H1 (cell line): ENCODE results near the gene UBE2G2. TPM values are rescaled to one million over a fixed set of nuclear protein-coding genes. Genes with fewer than 3 reads are reported as not detected.

ENCODE experiments used
- CTCF ChIA-PET: fragments of 300-600 bp; sonication (Branson Sonifier 250); formaldehyde crosslinking; loops from one replicate; lab custom pipeline; 2021; ENCODE audit not compliant: partially characterized antibody; lab: Charles Lee
- POLR2A ChIA-PET: fragments of 300-600 bp; sonication (Branson Sonifier 250); formaldehyde crosslinking; loops from one replicate; lab custom pipeline; 2021; ENCODE audit warnings: inconsistent platforms; ENCODE audit not compliant: partially characterized antibody; lab: Charles Lee
- DNase-seq, 2 experiments: peaks; one replicate each; pipeline versions ENCODE4 v3.0.0 to v3.0.0-alpha.2; 2010 to 2022; ENCODE audit warnings: low spot score in 2 of 2, low read depth in 1 of 2, mixed read lengths in 1 of 2
- FAIRE-seq: peaks from 2 replicates; lab custom pipeline; 2011; peaks lifted over from hg19 to GRCh38; lab: Jason Lieb, UNC
- H2AFZ ChIP-seq: 2 replicates; pipeline ENCODE4 v1.8.1; 2012; ENCODE audit warnings: low read length, inconsistent platforms
- H2AK5ac ChIP-seq: 2 replicates; pipeline ENCODE4 v1.6.1; 2013; ENCODE audit warnings: low read depth, low read length
- H2BK120ac ChIP-seq: replicated peaks from 2 replicates; pipeline ENCODE3; 2013; ENCODE audit warnings: low read depth, low read length, inconsistent platforms
- H2BK12ac ChIP-seq: 2 replicates; pipeline ENCODE4 v1.6.1; 2013; ENCODE audit warnings: low read depth, low read length
- H2BK15ac ChIP-seq: 2 replicates; pipeline ENCODE4 v1.6.1; 2013; ENCODE audit warnings: low read length
- H2BK20ac ChIP-seq: 2 replicates; pipeline ENCODE4 v1.6.1; 2013; ENCODE audit warnings: low read length
- H2BK5ac ChIP-seq: 2 replicates; pipeline ENCODE4 v1.6.1; 2013; ENCODE audit warnings: low read depth, low read length
- H3K14ac ChIP-seq: 2 replicates; pipeline ENCODE4 v1.6.1; 2013; ENCODE audit warnings: inconsistent platforms; ENCODE audit not compliant: insufficient read length
- H3K18ac ChIP-seq: 2 replicates; pipeline ENCODE4 v1.6.1; 2013; ENCODE audit warnings: low read length; ENCODE audit errors: extremely low read depth
- H3K23ac ChIP-seq: 2 replicates; pipeline ENCODE4 v1.6.1; 2013; ENCODE audit warnings: inconsistent platforms; ENCODE audit not compliant: insufficient read length
- H3K23me2 ChIP-seq: 2 replicates; pipeline ENCODE4 v1.6.1; 2013; ENCODE audit warnings: low read depth, low read length
- H3K27ac ChIP-seq: 2 replicates; pipeline ENCODE4 v1.6.1; 2011; ENCODE audit warnings: low read depth, low read length, inconsistent platforms
- H3K27me3 ChIP-seq, 4 experiments: replicated peaks in 1 of 4; 1 replicate in 1 of 4; 2 replicates in 3 of 4; pipeline versions ENCODE4 v1.6.1 to v1.8.1; 2011 to 2013; ENCODE audit warnings: low read length in 3 of 4, mild to moderate bottlenecking in 3 of 4, inconsistent platforms in 2 of 4, mixed read lengths in 2 of 4, moderate library complexity in 1 of 4; ENCODE audit not compliant: control insufficient read depth in 3 of 4, insufficient read depth in 3 of 4; ENCODE audit errors: extremely low read depth in 1 of 4
- H3K36me3 ChIP-seq, 4 experiments: 2 replicates each; pipeline versions ENCODE4 v1.6.1 to v1.8.1; 2011 to 2013; ENCODE audit warnings: mild to moderate bottlenecking in 4 of 4, low read length in 3 of 4, moderate library complexity in 2 of 4, control low read depth in 1 of 4, inconsistent platforms in 1 of 4; ENCODE audit not compliant: insufficient read depth in 4 of 4, control insufficient read depth in 2 of 4
- H3K4ac ChIP-seq: replicated peaks from 2 replicates; pipeline ENCODE3; 2013; ENCODE audit warnings: low read length, low read depth, mixed read lengths, inconsistent platforms; ENCODE audit not compliant: insufficient read length
- H3K4me1 ChIP-seq, 4 experiments: replicated peaks in 1 of 4; 1 replicate in 1 of 4; 2 replicates in 3 of 4; pipeline versions ENCODE4 v1.6.1 to v1.8.1; 2011 to 2013; ENCODE audit warnings: low read length in 3 of 4, inconsistent platforms in 2 of 4, mixed read lengths in 1 of 4; ENCODE audit not compliant: insufficient read depth in 4 of 4, control insufficient read depth in 3 of 4
- H3K4me2 ChIP-seq, 2 experiments: 2 replicates each; pipeline versions ENCODE4 v1.6.1 to v1.8.1; 2011 to 2013; ENCODE audit warnings: low read depth in 2 of 2, low read length in 2 of 2, control low read depth in 1 of 2, inconsistent platforms in 1 of 2, mild to moderate bottlenecking in 1 of 2; ENCODE audit not compliant: insufficient read depth in 1 of 2
- H3K4me3 ChIP-seq, 4 experiments: fragments of 200-600, 300-600 bp in 1 of 4; sonication (generic), shearing (Covaris generic), sonication (Bioruptor Twin) in 1 of 4; 2 replicates each; pipeline versions ENCODE4 v1.5.1 to v1.8.1; 2011 to 2016; ENCODE audit warnings: low read length in 4 of 4, low read depth in 3 of 4, control low read depth in 2 of 4, inconsistent platforms in 2 of 4, mild to moderate bottlenecking in 2 of 4, mixed read lengths in 1 of 4, moderate library complexity in 1 of 4; ENCODE audit not compliant: insufficient read depth in 2 of 4; ENCODE audit errors: extremely low read depth in 1 of 4
- H3K56ac ChIP-seq: replicated peaks from 2 replicates; pipeline ENCODE3; 2013; ENCODE audit warnings: low read depth, mild to moderate bottlenecking, mixed read lengths, low read length, inconsistent platforms; ENCODE audit not compliant: insufficient read length
- H3K79me1 ChIP-seq: 2 replicates; pipeline ENCODE4 v1.6.1; 2013; ENCODE audit warnings: low read depth, low read length, control low read depth
- H3K79me2 ChIP-seq, 2 experiments: 2 replicates each; pipeline versions ENCODE4 v1.6.1 to v1.8.1; 2012 to 2013; ENCODE audit warnings: low read length in 2 of 2, mild to moderate bottlenecking in 2 of 2, inconsistent platforms in 1 of 2; ENCODE audit not compliant: insufficient read depth in 2 of 2, control insufficient read depth in 1 of 2
- H3K9ac ChIP-seq, 4 experiments: replicated peaks in 1 of 4; 1 replicate in 1 of 4; 2 replicates in 3 of 4; pipeline versions ENCODE4 v1.6.1 to v1.8.1; 2011 to 2013; ENCODE audit warnings: low read depth in 3 of 4, low read length in 3 of 4, control low read depth in 2 of 4, mild to moderate bottlenecking in 2 of 4, moderate library complexity in 2 of 4, inconsistent platforms in 1 of 4; ENCODE audit errors: extremely low read depth in 1 of 4
- H3K9me3 ChIP-seq, 2 experiments: 2 replicates each; pipeline versions ENCODE4 v1.6.1 to v1.8.1; 2012 to 2013; ENCODE audit warnings: mild to moderate bottlenecking in 2 of 2, moderate library complexity in 2 of 2, control low read depth in 1 of 2, inconsistent platforms in 1 of 2, low read depth in 1 of 2, low read length in 1 of 2, mixed read lengths in 1 of 2; ENCODE audit not compliant: insufficient read depth in 2 of 2
- H4K20me1 ChIP-seq, 2 experiments: replicated peaks in 1 of 2; 2 replicates each; pipeline versions ENCODE3 to v1.8.1; 2011 to 2013; ENCODE audit warnings: inconsistent platforms in 2 of 2, low read length in 2 of 2, mild to moderate bottlenecking in 1 of 2; ENCODE audit not compliant: insufficient read depth in 2 of 2, control insufficient read depth in 1 of 2
- H4K5ac ChIP-seq: 2 replicates; pipeline ENCODE4 v1.6.1; 2013; ENCODE audit warnings: low read length, low read depth, mixed read lengths, inconsistent platforms; ENCODE audit not compliant: insufficient read length
- H4K8ac ChIP-seq: 2 replicates; pipeline ENCODE4 v1.8.0; 2013; ENCODE audit warnings: mild to moderate bottlenecking, moderate library complexity, low read length, inconsistent platforms; ENCODE audit not compliant: insufficient read depth; ENCODE audit errors: extremely low read depth
- H4K91ac ChIP-seq: replicated peaks from 2 replicates; pipeline ENCODE3; 2013; ENCODE audit warnings: low read length, mixed read lengths, inconsistent platforms; ENCODE audit not compliant: insufficient read length
- RBBP5 ChIP-seq: IDR thresholded peaks from 2 replicates; pipeline ENCODE4 v1.7.1; 2012; ENCODE audit warnings: low read depth, mild to moderate bottlenecking, inconsistent platforms, low read length, moderate library complexity, borderline replicate concordance
- WGBS, 2 experiments: shearing (Covaris generic) in 1 of 2; methylation state at CpG; one replicate each; pipeline versions ENCODE4 v1.1.6 to v1.1.7; 2013 to 2015; ENCODE audit warnings: low lambda C conversion rate in 2 of 2, mixed read lengths in 2 of 2, inconsistent platforms in 1 of 2, low coverage in 1 of 2, missing lambda C conversion rate in 1 of 2; ENCODE audit not compliant: insufficient replicate concordance in 2 of 2, insufficient coverage in 1 of 2, insufficient read length in 1 of 2; ENCODE audit errors: extremely low coverage in 1 of 2, missing lambda C conversion rate in 1 of 2; 5-methylcytosine and 5-hydroxymethylcytosine counted together
- polyA plus RNA-seq, 7 experiments: library from polyadenylated mRNA; depleted of rRNA in 3 of 7; stranded (reverse) in 5 of 7; unstranded in 2 of 7; fragments of >200 nt in 5 of 7; fragments of 200-250 nt in 2 of 7; gene quantifications; 1 replicate in 5 of 7; 2 replicates in 1 of 7; 4 replicates in 1 of 7; pipeline versions ENCODE4 v1.2.1 to v1.2.3, GENCODE V29; 2011 to 2013; ENCODE audit warnings: missing spikeins in 2 of 7, mixed read lengths in 2 of 7
- total RNA-seq: library from RNA; stranded (reverse); fragmentation: NEBNext Ultra II Directional; extraction: Animal tissue kit (Norgen Biotek cat#: 25700); gene quantifications from 2 replicates; pipeline ENCODE4 v1.2.1, GENCODE V29; 2021

UBE2G2 gene
- total and polyA plus RNA-seq, 2 of the 8 experiments (the other 6 are each of a cell fraction or from before 2014, with no cell fraction given), result 96.3 to 101 TPM

GRCh38 chr21:44741921-44742320 is 59.7 kb downstream of the UBE2G2 start:
- no peak overlapping the region for H3K23ac ChIP-seq
- no peak overlapping the region for H4K5ac ChIP-seq
- DNase-seq (peak in 1 of 2 experiments; percentile 3), FAIRE-seq (no peak)
- no peak overlapping the region for H2AFZ ChIP-seq
- no peak overlapping the region for H3K14ac ChIP-seq
- no peak overlapping the region for H2BK12ac ChIP-seq
- H4K20me1 ChIP-seq, result no peaks in the 10 kb centered on the region
- no peak overlapping the region for H3K4me3 ChIP-seq
- H2BK5ac ChIP-seq, result no peak overlapping the region
- CTCF ChIA-PET, result interaction anchor here (0.6 to 2.3 kb wide), 11 partner anchors 8 to 256 kb away, joined by 3 to 10 read pairs (median 4); partner anchors contain the start of gene TSPEAR
- H3K4me2 ChIP-seq, result no peak overlapping the region
- H3K36me3 ChIP-seq, result no peaks in the 10 kb centered on the region
- no peaks in the 10 kb centered on the region for H3K4me1 ChIP-seq
- no peak overlapping the region for H2BK20ac ChIP-seq
- H3K79me1 ChIP-seq, result no peaks in the 10 kb centered on the region
- no peak overlapping the region for H4K91ac ChIP-seq
- H4K8ac ChIP-seq, result no peak overlapping the region
- H2AK5ac ChIP-seq, result no peak overlapping the region
- H3K9me3 ChIP-seq, result peaks cover 52 to 58% of the 10 kb centered on the region in 2 experiments
- no peak overlapping the region for H2BK15ac ChIP-seq
- no peaks in the 10 kb centered on the region for H3K27me3 ChIP-seq
- WGBS, 2 experiments, result 91% methylated on average over 3 of the region's 3 CpGs; no CpG with 5 or more reads in 1 of the 2 experiments
- H3K56ac ChIP-seq, result no peak overlapping the region
- POLR2A ChIA-PET, result no interaction called here
- H3K9ac ChIP-seq, result no peak overlapping the region
- no peaks in the 10 kb centered on the region for H3K79me2 ChIP-seq
- TF ChIP-seq RBBP5, result no peak
- no peak overlapping the region for H3K18ac ChIP-seq
- H3K27ac ChIP-seq, result no peak overlapping the region
- H2BK120ac ChIP-seq, result no peak overlapping the region
- no peak overlapping the region for H3K4ac ChIP-seq
- H3K23me2 ChIP-seq, result no peaks in the 10 kb centered on the region; the same call in 1 of the 2 replicates
